Measurements from ENCODE around the gene LMAN1L.

The LMAN1L gene

DNA sequence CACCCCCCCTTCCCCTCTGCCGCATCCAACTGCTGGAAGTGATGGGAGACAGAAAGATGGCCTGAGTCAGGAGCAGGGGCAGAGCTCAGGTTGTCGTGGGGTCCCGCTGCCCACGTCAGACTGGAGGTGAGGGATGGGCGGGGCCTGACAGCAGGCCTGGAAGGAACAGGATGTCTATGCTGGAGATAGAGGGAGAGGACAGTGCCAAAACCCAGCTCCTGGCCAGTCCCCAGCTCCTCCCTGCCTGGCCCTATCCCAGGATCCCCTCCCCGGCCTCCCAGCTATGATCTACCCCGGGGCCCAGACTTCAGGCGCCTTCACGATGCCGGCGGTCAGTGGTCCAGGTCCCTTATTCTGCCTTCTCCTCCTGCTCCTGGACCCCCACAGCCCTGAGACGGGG lies at the start of gene LMAN1L:
LMAN1L (plus strand) TSS at position 303 of the 400 bp plus-strand sequence; CDS start at position 323, 20 bp downstream.
- no peak for DNase-seq

DNA sequence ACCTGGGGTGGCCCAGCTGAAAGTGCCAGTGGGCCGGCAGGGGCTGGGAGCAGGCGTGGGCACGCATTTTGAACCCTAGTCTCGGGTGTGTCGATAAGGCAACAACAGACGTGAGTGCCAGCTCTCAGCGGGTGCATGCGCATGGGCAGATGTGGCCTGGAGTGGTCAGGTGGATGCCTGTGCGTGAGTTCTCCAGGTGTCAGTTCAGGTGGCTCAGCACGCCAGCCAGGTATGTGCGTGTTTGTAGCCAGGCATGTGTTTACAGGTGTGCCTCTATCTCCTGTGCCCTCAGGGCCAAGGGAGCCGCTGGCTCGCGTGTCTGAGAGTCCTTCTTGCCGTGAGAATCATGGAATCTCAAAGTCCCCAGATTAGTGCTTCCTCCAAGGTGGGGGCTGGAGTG lies 49.2 kb upstream of the LMAN1L start:
- no peak for DNase-seq

DNA sequence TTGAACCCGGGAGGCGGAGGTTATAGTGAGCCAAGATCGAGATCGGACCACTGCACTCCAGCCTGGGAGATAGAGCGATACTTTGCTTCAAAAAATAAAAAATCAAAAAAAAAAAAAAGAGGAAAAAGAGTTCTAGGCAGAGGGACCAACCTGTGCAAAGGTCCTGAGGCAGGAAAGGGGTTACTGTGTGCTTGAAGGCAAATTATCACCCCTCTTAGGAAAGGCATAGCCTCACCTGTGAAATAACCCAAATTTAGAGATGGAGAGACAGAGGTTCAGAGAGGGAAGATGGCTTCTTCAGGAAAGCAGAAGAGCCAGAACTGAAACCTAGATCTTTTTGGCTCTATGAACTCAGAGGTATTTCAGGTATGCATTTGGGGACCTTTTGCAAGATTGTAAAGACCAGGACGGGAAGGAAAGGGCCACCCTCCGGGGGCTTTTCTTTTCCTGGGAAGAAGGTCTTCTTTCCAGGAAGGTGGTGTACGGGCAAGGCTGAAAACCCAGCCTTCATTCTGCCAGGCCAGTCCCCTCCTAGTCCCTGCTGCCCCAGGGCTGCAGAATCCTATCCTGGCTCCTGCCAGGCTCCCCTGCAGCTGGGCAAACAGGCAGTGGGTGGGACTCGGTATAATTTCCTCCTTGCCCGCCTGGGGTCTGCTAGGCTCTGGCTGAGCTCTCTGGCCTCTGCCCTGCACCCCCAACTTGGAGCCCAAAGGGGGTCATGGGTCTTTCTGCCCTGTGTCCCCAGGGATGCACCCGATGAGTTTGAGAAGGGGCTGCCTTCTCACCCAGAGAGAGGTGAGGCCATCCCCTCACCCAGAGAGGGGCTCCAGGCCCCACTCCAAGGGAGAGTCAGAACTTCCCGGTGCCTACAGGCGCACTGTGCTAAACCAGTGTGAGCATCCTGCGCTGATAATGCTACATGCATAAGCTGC lies 45.2 kb upstream of the LMAN1L start:
- no peak for DNase-seq

DNA sequence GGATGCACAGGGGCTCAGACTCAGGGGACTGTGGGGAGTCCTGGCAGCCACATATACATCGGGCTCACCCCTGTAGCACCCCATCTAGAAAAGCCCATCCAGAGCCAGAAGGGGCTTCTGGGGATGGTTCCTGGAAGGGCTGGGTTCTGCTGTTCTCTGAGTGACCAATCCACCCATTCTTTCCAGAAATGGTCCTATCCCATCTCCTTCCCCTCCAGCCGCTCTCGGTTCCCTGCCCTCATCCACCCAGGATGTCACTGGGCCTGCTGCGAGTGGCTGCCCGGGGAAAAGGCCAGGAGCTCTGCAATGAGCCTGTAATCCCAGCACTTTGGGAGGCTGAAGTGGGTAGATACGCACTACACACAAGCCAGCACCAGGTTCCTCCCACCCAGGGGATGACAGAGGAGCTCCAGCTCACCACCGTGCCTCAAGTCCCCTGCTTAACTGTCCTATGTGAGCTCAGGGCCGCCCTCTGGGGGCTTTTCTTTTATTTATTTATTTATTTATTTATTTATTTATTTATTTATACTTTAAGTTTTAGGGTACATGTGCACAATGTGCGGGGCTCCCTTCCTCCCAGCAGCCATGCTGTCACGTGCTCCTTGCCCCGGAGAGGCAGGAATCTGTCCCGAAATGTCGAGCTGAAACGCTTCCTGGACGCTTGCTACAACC lies 44.4 kb upstream of the LMAN1L start:
- no peak for DNase-seq

- DNase-seq, result peak; percentile 34
Measured at GRCh38 chr15:74768771-74769342, 43.8 kb upstream of the LMAN1L start.

- DNase-seq, result no peak
Measured at GRCh38 chr15:74769463-74770025, 43.1 kb upstream of the LMAN1L start.

DNA sequence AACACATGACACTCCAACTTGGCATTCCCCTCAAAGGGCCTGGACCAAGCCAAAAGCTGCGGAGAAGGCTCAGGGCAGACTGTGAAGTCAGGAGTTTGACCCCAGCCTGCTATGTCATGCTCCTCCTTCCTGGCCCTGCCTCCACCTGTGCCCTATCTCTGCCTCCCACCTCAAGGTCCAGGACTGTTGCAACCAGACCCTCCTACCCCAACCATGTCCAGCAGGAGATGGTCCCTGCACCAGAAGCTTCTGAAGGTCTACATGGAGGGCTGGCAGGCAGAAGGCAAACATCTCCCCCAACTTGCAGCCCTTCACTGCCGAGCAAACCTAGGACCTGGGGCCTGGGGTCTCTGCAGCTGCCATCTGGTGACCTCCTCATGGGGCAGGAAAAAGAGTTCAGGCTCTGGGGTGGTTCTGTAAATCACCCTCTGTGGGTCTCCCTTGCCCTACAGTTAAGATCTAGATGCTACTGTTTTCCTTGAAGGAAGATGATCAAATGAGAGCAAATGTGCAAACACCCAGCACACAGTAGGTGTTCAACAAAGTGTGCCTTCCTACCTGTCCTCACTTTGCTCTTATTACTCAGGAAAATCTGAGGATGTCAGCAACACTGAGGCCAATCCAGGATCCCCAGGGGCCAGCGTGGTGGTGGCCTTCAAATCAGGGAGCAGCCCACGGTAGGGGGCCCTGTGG lies 42.3 kb upstream of the LMAN1L start:
- DNase-seq, result no peak

GRCh38 chr15:74773329-74773728 lies 39.3 kb upstream of the LMAN1L start:
- DNase-seq, result no peak

GRCh38 chr15:74773731-74774252 lies 38.8 kb upstream of the LMAN1L start:
- no peak for DNase-seq

DNA sequence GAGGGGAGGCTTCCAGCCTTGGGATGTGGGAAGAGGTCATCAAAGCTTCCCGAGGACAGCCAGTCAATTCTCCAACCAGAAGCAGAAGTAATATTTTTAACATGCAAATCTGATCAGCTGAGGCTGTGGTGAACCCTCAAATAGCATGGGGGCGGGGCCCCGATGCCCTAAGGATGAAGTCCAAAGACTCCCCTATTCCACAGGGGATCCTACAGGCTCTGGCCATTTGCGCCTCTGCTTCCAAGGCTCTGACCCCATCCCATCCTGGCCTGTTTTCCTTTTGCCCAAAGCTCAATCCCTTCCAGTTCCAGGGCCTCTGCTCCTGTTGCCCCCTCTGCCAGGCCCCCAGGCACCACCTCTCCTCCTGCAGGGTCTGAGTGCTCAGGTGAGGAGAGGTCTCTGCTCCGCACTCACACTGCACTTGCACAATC lies 37.5 kb upstream of the LMAN1L start:
- DNase-seq, result no peak

DNA sequence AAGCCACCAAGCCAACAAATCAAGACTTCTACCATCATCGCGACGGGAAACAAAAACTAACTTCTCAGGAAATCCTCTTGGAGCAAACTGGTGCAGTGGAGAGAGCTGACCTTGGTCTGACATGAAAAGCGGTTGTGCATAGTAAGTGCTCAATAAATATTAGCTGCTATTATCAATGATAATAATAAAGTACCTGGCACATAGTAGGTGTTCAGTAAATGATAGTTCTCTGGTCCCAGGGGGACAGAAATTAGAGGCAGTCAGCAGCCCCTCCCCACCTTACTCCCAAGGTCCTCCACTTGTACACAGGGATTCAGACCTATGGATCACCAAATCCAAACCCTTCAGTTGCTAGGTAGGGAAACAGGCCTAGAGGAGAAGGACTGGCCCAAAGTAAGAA lies 36.7 kb upstream of the LMAN1L start:
- DNase-seq, result no peak

- DNase-seq, result no peak
Measured at GRCh38 chr15:74776821-74777768, 35.5 kb upstream of the LMAN1L start.

DNA sequence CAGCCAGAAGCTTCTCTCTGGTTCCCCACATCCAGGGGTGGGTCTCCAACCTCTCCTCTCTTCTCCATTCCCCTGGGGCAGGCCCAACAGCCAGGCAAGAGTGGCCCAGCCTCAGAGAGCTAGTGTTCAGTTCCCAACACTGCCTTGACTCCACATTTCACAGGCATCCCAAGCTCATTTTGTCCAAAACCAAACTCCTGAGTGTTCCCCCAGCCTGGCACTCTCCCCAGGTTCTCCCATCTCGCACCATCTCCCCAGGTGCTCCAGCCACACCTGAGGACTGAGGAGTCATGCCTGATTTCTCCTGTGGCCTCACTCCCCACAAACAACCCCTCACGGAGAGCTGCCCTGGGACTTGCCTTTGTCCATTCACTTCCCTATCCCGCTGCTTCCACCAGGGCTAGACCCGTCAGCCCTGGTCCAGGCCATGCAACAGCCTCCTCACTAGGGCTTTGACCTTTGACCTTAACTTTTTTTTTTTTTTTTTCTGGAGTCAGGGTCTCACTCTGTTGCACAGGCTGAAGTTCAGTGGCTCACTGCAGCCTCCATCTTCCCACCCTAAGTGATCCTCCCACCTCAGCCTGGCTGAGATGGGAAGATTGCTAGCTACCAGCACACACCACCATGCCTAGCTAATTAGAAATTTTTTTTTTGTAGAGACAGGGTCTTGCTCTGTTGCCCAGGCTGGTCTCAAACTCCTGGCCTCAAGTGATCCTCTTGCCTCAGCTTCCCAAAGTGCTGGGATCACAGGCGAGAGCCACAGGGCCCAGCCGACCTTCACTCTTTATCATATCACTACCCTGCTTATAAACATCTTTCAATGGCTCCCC lies 34.7 kb upstream of the LMAN1L start:
- DNase-seq, result no peak

GRCh38 chr15:74778599-74778970 lies 34.0 kb upstream of the LMAN1L start:
- DNase-seq, result no peak

DNA sequence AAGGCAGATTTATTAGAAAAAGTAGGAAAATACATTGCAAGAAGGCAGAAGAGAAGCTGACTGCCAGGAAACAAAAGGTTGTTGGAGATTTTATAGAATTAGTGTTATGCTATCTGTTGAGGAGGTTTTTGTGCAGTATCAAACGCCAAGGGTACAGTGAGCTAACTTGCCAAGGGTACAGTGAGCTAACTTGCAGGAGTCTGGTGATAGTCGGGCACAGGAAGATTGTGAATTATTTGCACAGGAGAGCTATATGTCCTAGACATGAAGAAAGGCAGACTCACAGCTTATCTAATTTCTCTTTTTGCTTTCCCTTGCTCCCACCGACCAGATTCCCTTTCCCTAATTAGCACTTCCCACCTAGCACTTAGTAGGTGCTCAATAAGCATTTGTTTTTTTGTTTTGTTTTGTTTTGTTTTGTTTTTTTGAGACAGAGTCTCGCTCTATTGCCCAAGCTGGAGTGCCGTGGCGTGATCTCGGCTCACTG lies 33.4 kb upstream of the LMAN1L start:
- no peak for DNase-seq

DNA sequence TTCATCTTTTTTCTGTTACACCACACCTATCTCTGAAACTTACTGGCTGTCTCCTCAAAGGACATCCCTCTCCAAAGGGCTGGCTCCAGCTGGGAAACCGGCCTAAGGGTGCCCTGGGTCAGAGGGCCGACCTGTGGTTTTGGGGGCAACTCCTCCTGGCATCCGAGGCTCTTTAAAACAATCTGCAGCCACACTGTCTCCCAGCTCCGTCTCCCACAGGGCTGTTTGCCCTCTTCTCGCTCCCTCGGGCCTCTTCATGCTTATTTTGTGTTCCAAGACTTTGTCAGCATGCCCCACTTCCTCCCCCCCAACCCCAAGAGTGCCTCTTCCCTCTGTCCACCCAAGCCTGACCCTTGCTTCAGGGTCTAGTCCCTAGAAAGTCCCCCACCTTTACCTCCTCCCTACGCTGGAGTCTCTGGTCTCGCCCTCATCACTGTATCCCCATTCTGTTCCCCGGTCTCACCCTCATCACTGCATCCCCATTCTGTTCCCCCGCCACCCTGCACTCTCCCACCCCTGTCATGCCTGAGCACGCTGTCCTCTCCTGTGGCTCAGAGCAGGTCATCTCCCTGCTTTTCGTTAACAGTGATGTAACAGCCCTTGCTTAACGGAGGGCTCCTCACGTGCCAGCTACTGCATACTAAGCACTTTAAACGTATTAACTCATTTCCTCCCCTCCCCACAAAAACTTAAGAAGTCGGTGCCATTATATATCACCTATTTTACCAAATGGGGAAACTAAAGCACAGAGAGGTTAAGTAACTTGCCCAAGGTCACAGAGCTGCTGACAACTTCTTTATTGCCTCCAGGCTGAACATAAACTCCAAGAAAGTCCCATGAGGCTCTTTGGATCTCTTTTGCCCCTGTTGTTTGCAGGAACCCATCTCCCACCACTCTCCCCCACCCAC lies 31.9 kb upstream of the LMAN1L start:
- no peak for DNase-seq

GRCh38 chr15:74781431-74782258 lies 31.0 kb upstream of the LMAN1L start, which contains the start of gene CSK:
TSS of gene CSK (plus strand) at chr15:74782080. CDS start at chr15:74798298, 16,218 bp downstream.
- peak; percentile 69 for DNase-seq

Data from HCEC 1CT (cell line).